ENCODE data around the gene PCBP4.

DNA sequence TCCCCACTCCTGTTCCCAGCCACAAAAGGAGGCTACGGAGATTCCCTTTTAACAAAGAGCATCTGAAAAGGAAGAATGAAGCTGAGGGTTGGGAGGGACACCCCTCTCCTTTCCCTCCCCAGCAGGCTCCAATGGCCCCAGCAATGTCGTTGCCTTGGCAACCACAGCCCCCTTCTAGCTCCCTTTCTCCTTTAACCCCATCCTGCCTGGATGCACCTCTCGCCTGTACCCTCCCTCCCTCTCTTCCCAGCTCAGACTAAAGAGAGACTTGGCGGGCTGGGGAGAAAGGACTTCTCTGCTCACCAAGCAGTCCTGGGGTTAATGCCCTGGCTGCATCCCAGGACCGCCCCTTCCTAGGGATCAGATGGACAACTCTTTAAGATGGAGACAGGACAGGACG lies 35.5 kb upstream of the PCBP4 start:
- TF ChIP-seq, protein P1, sequence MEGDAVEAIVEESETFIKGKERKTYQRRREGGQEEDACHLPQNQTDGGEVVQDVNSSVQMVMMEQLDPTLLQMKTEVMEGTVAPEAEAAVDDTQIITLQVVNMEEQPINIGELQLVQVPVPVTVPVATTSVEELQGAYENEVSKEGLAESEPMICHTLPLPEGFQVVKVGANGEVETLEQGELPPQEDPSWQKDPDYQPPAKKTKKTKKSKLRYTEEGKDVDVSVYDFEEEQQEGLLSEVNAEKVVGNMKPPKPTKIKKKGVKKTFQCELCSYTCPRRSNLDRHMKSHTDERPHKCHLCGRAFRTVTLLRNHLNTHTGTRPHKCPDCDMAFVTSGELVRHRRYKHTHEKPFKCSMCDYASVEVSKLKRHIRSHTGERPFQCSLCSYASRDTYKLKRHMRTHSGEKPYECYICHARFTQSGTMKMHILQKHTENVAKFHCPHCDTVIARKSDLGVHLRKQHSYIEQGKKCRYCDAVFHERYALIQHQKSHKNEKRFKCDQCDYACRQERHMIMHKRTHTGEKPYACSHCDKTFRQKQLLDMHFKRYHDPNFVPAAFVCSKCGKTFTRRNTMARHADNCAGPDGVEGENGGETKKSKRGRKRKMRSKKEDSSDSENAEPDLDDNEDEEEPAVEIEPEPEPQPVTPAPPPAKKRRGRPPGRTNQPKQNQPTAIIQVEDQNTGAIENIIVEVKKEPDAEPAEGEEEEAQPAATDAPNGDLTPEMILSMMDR (conservative IDR thresholded peaks at IDR 0.05) = no peak
- TF ChIP-seq EZH2 (IDR thresholded peaks at IDR 0.05; ENCODE audit: low read depth) = no peak

Data from PC-9 (cell line).